HG02763 (cell line): Measurements from ENCODE around the gene ADGRG4.

ENCODE experiments used
- ATAC-seq: cut with Tn5 transposase; IDR thresholded peaks from one replicate; pipeline ENCODE4 v1.9.1; 2021; ENCODE audit warnings: mild to moderate bottlenecking, moderate library complexity; ENCODE audit not compliant: unreplicated experiment

Gene ADGRG4

GRCh38 chrX:136292656-136293055 is 8.1 kb upstream of the ADGRG4 start:
- no peak for ATAC-seq

GRCh38 chrX:136295380-136295779 is 5.4 kb upstream of the ADGRG4 start:
- ATAC-seq = no peak

- ATAC-seq = no peak
Observed at GRCh38 chrX:136303041-136303440, 2.3 kb downstream of the ADGRG4 start.

- ATAC-seq = no peak
Observed at GRCh38 chrX:136304493-136304892, 3.7 kb downstream of the ADGRG4 start.

GRCh38 chrX:136306182-136306581 is 5.4 kb downstream of the ADGRG4 start:
- ATAC-seq = no peak

- ATAC-seq = no peak
Observed at GRCh38 chrX:136307471-136307870, 6.7 kb downstream of the ADGRG4 start.

GRCh38 chrX:136310411-136310810 is 9.6 kb downstream of the ADGRG4 start:
- ATAC-seq = no peak

- ATAC-seq = no peak
Observed at GRCh38 chrX:136318156-136318555, 17.4 kb downstream of the ADGRG4 start.

GRCh38 chrX:136318895-136319597 is 18.3 kb downstream of the ADGRG4 start:
- no peak for ATAC-seq

GRCh38 chrX:136319600-136319999 is 18.8 kb downstream of the ADGRG4 start:
- no peak for ATAC-seq

GRCh38 chrX:136321532-136321931 is 20.8 kb downstream of the ADGRG4 start:
- no peak for ATAC-seq

GRCh38 chrX:136322064-136322463 is 21.3 kb downstream of the ADGRG4 start:
- ATAC-seq = no peak

GRCh38 chrX:136325377-136325776 is 24.6 kb downstream of the ADGRG4 start:
- ATAC-seq = no peak

- no peak for ATAC-seq
Observed at GRCh38 chrX:136328933-136329332, 28.2 kb downstream of the ADGRG4 start.

- no peak for ATAC-seq
Observed at GRCh38 chrX:136336623-136337022, 35.9 kb downstream of the ADGRG4 start.

- no peak for ATAC-seq
Observed at GRCh38 chrX:136339702-136340101, 38.9 kb downstream of the ADGRG4 start.

GRCh38 chrX:136344320-136344719 is 43.6 kb downstream of the ADGRG4 start:
- ATAC-seq = no peak

- ATAC-seq = no peak
Observed at GRCh38 chrX:136346506-136346905, 45.7 kb downstream of the ADGRG4 start.

GRCh38 chrX:136347706-136348105 is 46.9 kb downstream of the ADGRG4 start:
- no peak for ATAC-seq

GRCh38 chrX:136353526-136354093 is 52.8 kb downstream of the ADGRG4 start:
- ATAC-seq = no peak

GRCh38 chrX:136354201-136354600 is 53.4 kb downstream of the ADGRG4 start:
- ATAC-seq = no peak

- ATAC-seq = no peak
Observed at GRCh38 chrX:136369377-136369776, 68.6 kb downstream of the ADGRG4 start.

- ATAC-seq = no peak
Observed at GRCh38 chrX:136376713-136377112, 76.0 kb downstream of the ADGRG4 start.
